Epithelial cell of esophagus (primary cell): Measurements from ENCODE around the gene PADI4.
A peak's percentile ranks its signal among the peaks of the same experiment; 100 is the strongest.

Experiments used
- DNase-seq: peaks from one replicate; pipeline ENCODE4 v3.0.0; 2010; ENCODE audit warnings: low read depth
- H3K4me3 ChIP-seq: 2 replicates; pipeline ENCODE4 v1.5.1; 2011; ENCODE audit warnings: mild to moderate bottlenecking, low read length, control low read depth
- CTCF ChIP-seq: IDR thresholded peaks from 2 replicates; pipeline ENCODE4 v1.5.1; 2011; ENCODE audit warnings: low read depth, mild to moderate bottlenecking, low read length, control low read depth, inconsistent platforms; ENCODE audit not compliant: insufficient read depth; ENCODE audit errors: missing control alignments

PADI4 gene

DNA sequence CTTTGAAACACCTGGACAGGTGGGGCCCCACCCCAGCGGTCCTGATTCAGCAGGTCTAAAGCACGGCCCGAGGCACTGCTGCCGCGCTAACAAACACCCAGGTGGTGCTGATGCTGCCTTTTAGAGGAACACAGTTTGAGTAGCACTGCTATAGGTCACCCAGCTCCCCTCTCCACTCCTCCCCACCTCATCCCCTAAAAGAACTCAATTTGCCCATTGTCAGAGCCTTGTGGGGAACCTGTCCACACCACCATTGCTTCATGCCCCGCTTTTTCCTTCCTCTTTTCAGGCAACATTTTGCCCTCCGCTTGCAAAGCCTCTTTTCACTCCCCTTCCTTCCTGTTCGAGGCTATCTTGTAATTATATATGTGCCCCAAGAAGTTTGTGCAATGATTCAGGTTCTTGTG, 26.2 kb upstream of the PADI4 start:
- peak; percentile 45 for DNase-seq
- no peak overlapping the region for H3K4me3 ChIP-seq
- TF ChIP-seq CTCF: no peak

GRCh38 chr1:17282836-17283235, 25.2 kb upstream of the PADI4 start:
- H3K4me3 ChIP-seq: no peak overlapping the region
- no peak for DNase-seq
- TF ChIP-seq CTCF: no peak

- DNase-seq: no peak
- no peak for TF ChIP-seq CTCF
- H3K4me3 ChIP-seq: no peak overlapping the region
Observed at GRCh38 chr1:17286646-17287045, 21.4 kb upstream of the PADI4 start.

- DNase-seq: peak; percentile 96
- no peak for TF ChIP-seq CTCF
- H3K4me3 ChIP-seq: no peak overlapping the region
Observed at GRCh38 chr1:17287130-17287776, 20.7 kb upstream of the PADI4 start.

DNA sequence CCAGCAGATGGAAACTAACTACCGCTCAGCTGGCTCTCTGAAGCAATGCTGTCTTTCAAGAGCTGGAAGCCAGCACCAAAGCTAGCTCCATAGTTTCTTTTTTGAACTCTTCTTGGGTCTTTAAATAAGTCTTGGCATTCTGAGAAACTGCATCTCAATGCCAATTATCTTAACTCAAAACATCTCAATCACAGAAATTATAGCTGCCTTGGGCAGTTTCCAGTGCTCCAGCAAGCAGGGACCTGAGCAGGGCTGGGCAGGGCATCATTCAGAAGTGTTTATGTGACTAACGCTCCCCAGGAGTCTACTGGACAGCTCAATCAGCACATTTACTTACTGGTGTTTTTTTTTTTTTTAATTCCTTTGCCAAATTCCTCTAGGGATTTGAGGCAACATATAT, 18.3 kb upstream of the PADI4 start:
- DNase-seq: peak; percentile 94
- peak; percentile 3 for TF ChIP-seq CTCF
- H3K4me3 ChIP-seq: no peak overlapping the region

GRCh38 chr1:17290553-17290952, 17.4 kb upstream of the PADI4 start:
- H3K4me3 ChIP-seq: no peak overlapping the region
- TF ChIP-seq CTCF: no peak

More at GRCh38 chr1:17290553-17290952, 17.4 kb upstream of the PADI4 start:
- no peak for DNase-seq
